Neural cell (in vitro differentiated cells): ENCODE results near the gene FKBP3. TPM values are rescaled to one million over a fixed set of nuclear protein-coding genes. Genes with fewer than 3 reads are reported as not detected.

ENCODE experiments used
- H2AFZ ChIP-seq: fragments of 200-600, 300-800 bp; sonication (generic), shearing (Covaris generic); 2 replicates; pipeline ENCODE4 v1.6.0; 2014; ENCODE audit warnings: low read depth, mild to moderate bottlenecking, antibody characterized with exemption, low read length, moderate library complexity
- H3F3A ChIP-seq: fragments of 200-600 bp; shearing (Covaris generic); 2 replicates; pipeline ENCODE4 v1.6.1; 2016; ENCODE audit warnings: mild to moderate bottlenecking, moderate library complexity, mixed read lengths, antibody characterized with exemption, low read length; ENCODE audit not compliant: insufficient read depth, poor library complexity, severe bottlenecking
- H3K27ac ChIP-seq: fragments of 200-600, 300-800 bp; sonication (generic), shearing (Covaris generic); 2 replicates; pipeline ENCODE4 v1.5.1; 2014; ENCODE audit warnings: mild to moderate bottlenecking, low read length, moderate library complexity
- H3K27me3 ChIP-seq: fragments of 300-800, 200-600 bp; sonication (generic), shearing (Covaris generic); 2 replicates; pipeline ENCODE4 v1.6.0; 2014; ENCODE audit warnings: mild to moderate bottlenecking, low read depth, low read length, moderate library complexity; ENCODE audit not compliant: insufficient read depth
- H3K36me3 ChIP-seq: fragments of 300-800, 200-600 bp; sonication (generic), shearing (Covaris generic); 2 replicates; pipeline ENCODE4 v1.5.1; 2014; ENCODE audit warnings: mild to moderate bottlenecking, antibody characterized with exemption, low read length, moderate library complexity; ENCODE audit not compliant: insufficient read depth
- H3K4me2 ChIP-seq: fragments of 300-800, 200-600 bp; sonication (generic), shearing (Covaris generic); 2 replicates; pipeline ENCODE4 v1.6.0; 2014; ENCODE audit warnings: mild to moderate bottlenecking, low read length
- H3K4me3 ChIP-seq: fragments of 300-800, 200-600 bp; sonication (generic), shearing (Covaris generic); 2 replicates; pipeline ENCODE4 v1.5.1; 2014; ENCODE audit warnings: mild to moderate bottlenecking, low read length, moderate library complexity
- H3K79me2 ChIP-seq: fragments of 200-600 bp; shearing (Covaris generic); replicated peaks from 2 replicates; pipeline ENCODE4 v1.6.0; 2014; ENCODE audit warnings: mild to moderate bottlenecking, low read length, moderate library complexity; ENCODE audit not compliant: insufficient read depth
- H3K9ac ChIP-seq: fragments of 300-800, 200-600 bp; sonication (generic), shearing (Covaris generic); 2 replicates; pipeline ENCODE4 v1.6.1; 2016; ENCODE audit warnings: mild to moderate bottlenecking, low read length, mixed read lengths
- H3K9me2 ChIP-seq: fragments of 200-600 bp; shearing (Covaris generic); 2 replicates; pipeline ENCODE4 v1.6.1; 2016; ENCODE audit warnings: mild to moderate bottlenecking, low read length, mixed read lengths; ENCODE audit not compliant: insufficient read depth
- H3K9me3 ChIP-seq: fragments of 200-600, 300-800 bp; sonication (generic), shearing (Covaris generic); 2 replicates; pipeline ENCODE4 v1.6.1; 2016; ENCODE audit warnings: mild to moderate bottlenecking, mixed run types, low read length, moderate library complexity, mixed read lengths
- H4K20me1 ChIP-seq: fragments of 200-600 bp; shearing (Covaris generic); 2 replicates; pipeline ENCODE4 v1.6.1; 2016; ENCODE audit warnings: mild to moderate bottlenecking, mixed run types; ENCODE audit not compliant: insufficient read depth
- CTCF ChIP-seq: fragments of 450-650 bp; IDR thresholded peaks from 2 replicates; pipeline ENCODE4 v1.5.1; 2014; ENCODE audit warnings: antibody characterized with exemption, mild to moderate bottlenecking, moderate library complexity; ENCODE audit not compliant: poor library complexity, severe bottlenecking
- EP300 ChIP-seq: fragments of 450-650 bp; conservative IDR thresholded peaks from 2 replicates; pipeline ENCODE4 v1.6.1; 2014; ENCODE audit warnings: antibody characterized with exemption, mild to moderate bottlenecking, moderate library complexity; ENCODE audit not compliant: poor library complexity, severe bottlenecking
- EZH2 ChIP-seq: fragments of 200-600, 300-800 bp; shearing (Covaris generic), sonication (generic); IDR thresholded peaks from 2 replicates; pipeline ENCODE4 v1.6.1; 2014; ENCODE audit warnings: antibody characterized with exemption, low read length, borderline replicate concordance, mild to moderate bottlenecking; ENCODE audit not compliant: insufficient read depth, poor library complexity, severe bottlenecking
- MXI1 ChIP-seq: fragments of 450-650 bp; conservative IDR thresholded peaks from 2 replicates; pipeline ENCODE4 v1.6.1; 2014; ENCODE audit warnings: antibody characterized with exemption, mild to moderate bottlenecking; ENCODE audit not compliant: poor library complexity, severe bottlenecking
- POLR2AphosphoS5 ChIP-seq: IDR thresholded peaks from 2 replicates; pipeline ENCODE4 v1.6.1; 2012
- RAD21 ChIP-seq: fragments of 450-650 bp; conservative IDR thresholded peaks from 2 replicates; pipeline ENCODE4 v1.6.1; 2014; ENCODE audit warnings: antibody characterized with exemption, mild to moderate bottlenecking, moderate library complexity
- REST ChIP-seq: IDR thresholded peaks from 2 replicates; pipeline ENCODE4 v1.6.1; 2012; ENCODE audit warnings: borderline replicate concordance
- SMC3 ChIP-seq: fragments of 450-650 bp; conservative IDR thresholded peaks from 2 replicates; pipeline ENCODE4 v1.6.1; 2014; ENCODE audit warnings: antibody characterized with exemption, mild to moderate bottlenecking, moderate library complexity; ENCODE audit not compliant: poor library complexity
- TAF1 ChIP-seq: IDR thresholded peaks from 2 replicates; pipeline ENCODE4 v1.6.1; 2012; ENCODE audit warnings: low read depth
- polyA plus RNA-seq: library from polyadenylated mRNA; depleted of rRNA; stranded (reverse); fragments of >200 nt; gene quantifications from 2 replicates; pipeline ENCODE4 v1.2.3, GENCODE V29; 2014

The FKBP3 gene
- polyA plus RNA-seq, 1 donor from 2014 or later, result 189 TPM

GRCh38 chr14:45140661-45141187 lies 6.4 kb upstream of the FKBP3 start:
- Histone ChIP-seq H4K20me1 (no peaks in the 10 kb centered on the region), H3K9ac (no peak overlapping the region), H3K36me3 (no peaks in the 10 kb centered on the region), H3K9me2 (no peaks in the 10 kb centered on the region), H3K79me2 (peaks cover 30% of the 10 kb centered on the region), H3K4me3 (no peak overlapping the region), H2AFZ (no peak overlapping the region), H3K4me2 (no peak overlapping the region), H3K27ac (no peak overlapping the region), H3F3A (no peaks in the 10 kb centered on the region), H3K9me3 (no peaks in the 10 kb centered on the region), H3K27me3 (no peaks in the 10 kb centered on the region)
- TF ChIP-seq SMC3 (no peak), MXI1 (no peak), CTCF (no peak), POLR2AphosphoS5 (no peak), RAD21 (no peak), REST (no peak), EZH2 (no peak), EP300 (no peak), TAF1 (no peak)

- peak overlapping the region; percentile 90 for H3K4me2 ChIP-seq
- H3K4me3 ChIP-seq, result peak overlapping the region; percentile 85
- no peaks in the 10 kb centered on the region for H3K36me3 ChIP-seq
- peak overlapping the region; percentile 68 for H3K27ac ChIP-seq
- TF ChIP-seq EZH2 (no peak), EP300 (no peak), CTCF (no peak), RAD21 (no peak), REST (no peak), SMC3 (no peak), MXI1 (no peak), TAF1 (no peak), POLR2AphosphoS5 (no peak)
- peak overlapping the region; percentile 63 for H2AFZ ChIP-seq
- no peaks in the 10 kb centered on the region for H4K20me1 ChIP-seq
- no peaks in the 10 kb centered on the region for H3K9me2 ChIP-seq
- H3K27me3 ChIP-seq, result no peaks in the 10 kb centered on the region
- H3K79me2 ChIP-seq, result peaks cover 53% of the 10 kb centered on the region
- H3K9me3 ChIP-seq, result no peaks in the 10 kb centered on the region
- peaks cover 10% of the 10 kb centered on the region for H3F3A ChIP-seq
- H3K9ac ChIP-seq, result peak overlapping the region; percentile 73
These were observed 2.1 kb upstream of the FKBP3 start for GRCh38 chr14:45136399-45136798.
